ENCODE measurements around the gene HAP1.

- no peak for TF ChIP-seq REST (IDR thresholded peaks at IDR 0.05; ENCODE audit: low read depth, low read length)
- no peak for TF ChIP-seq MXI1 (IDR thresholded peaks at IDR 0.05; ENCODE audit: low read depth, low read length)
- no peak for TF ChIP-seq NRF1 (IDR thresholded peaks at IDR 0.05; ENCODE audit: low read depth, low read length)
- TF ChIP-seq EP300 (IDR thresholded peaks at IDR 0.05; ENCODE audit: borderline replicate concordance in 1 of 2, low read depth in 1 of 2, low read length in 1 of 2) = no peak
- no peak for TF ChIP-seq CTCF (IDR thresholded peaks at IDR 0.05)
- no peak for TF ChIP-seq FOXJ3 (CRISPR knock-in tag; IDR thresholded peaks at IDR 0.05)
- no peak for TF ChIP-seq YY1 (IDR thresholded peaks at IDR 0.05; ENCODE audit: low read depth)
- no peak for TF ChIP-seq ELF1 (IDR thresholded peaks at IDR 0.05)
- TF ChIP-seq SIN3A (IDR thresholded peaks at IDR 0.05; ENCODE audit: borderline replicate concordance, low read depth, low read length) = no peak
- TF ChIP-seq EZH2phosphoT487 (IDR thresholded peaks at IDR 0.05; ENCODE audit: borderline replicate concordance, low read depth) = no peak
- no peak for TF ChIP-seq TEAD4 (IDR thresholded peaks at IDR 0.05; ENCODE audit: borderline replicate concordance, insufficient read depth)
- no peak for TF ChIP-seq MAX (IDR thresholded peaks at IDR 0.05; ENCODE audit: low read depth)
- TF ChIP-seq TAF1 (IDR thresholded peaks at IDR 0.05; ENCODE audit: borderline replicate concordance, low read depth, low read length) = no peak
- TF ChIP-seq POLR2AphosphoS5 (IDR thresholded peaks at IDR 0.05; ENCODE audit: low read depth, low read length) = no peak
Observed at GRCh38 chr17:41763327-41763726, 28.9 kb upstream of the HAP1 start.

All from SK-N-SH (cell line).